HG02759 (cell line): ENCODE results near the gene EMC6.
A peak's percentile ranks its signal among the peaks of the same experiment; 100 is the strongest.
"Not testable (repeated sequence)": the region's sequence is repeated elsewhere in the genome, so short reads cannot be mapped to it uniquely, and the experiment has no call there.

Experiments used
- ATAC-seq: cut with Tn5 transposase; IDR thresholded peaks from one replicate; pipeline ENCODE4 v1.9.1; 2021; ENCODE audit warnings: mild to moderate bottlenecking, moderate library complexity; ENCODE audit not compliant: unreplicated experiment

Gene EMC6

GRCh38 chr17:3679531-3680126, 11.0 kb downstream of the EMC6 start:
- ATAC-seq = no peak

GRCh38 chr17:3681057-3681456, 12.4 kb downstream of the EMC6 start:
- ATAC-seq = no peak

DNA sequence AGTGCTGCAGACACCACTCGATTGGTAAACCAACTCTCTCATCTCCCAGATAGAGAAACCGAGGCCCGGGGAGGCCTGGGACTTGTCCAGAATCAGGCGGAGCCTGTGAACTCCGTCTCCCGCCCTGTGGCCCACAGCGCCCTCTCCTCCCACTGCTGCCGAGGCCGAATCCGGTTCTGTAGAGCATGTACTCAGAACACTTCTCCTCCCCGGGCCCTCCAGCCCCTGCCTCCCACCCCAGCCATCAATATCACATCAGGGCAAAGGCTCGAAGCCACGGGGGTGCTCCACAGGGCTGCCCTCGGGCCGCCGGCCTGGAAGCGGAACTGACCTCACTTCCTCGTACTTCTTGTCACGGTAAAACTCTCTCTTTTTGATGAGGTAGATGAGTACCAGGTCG, 13.0 kb downstream of the EMC6 start:
- ATAC-seq = no peak

GRCh38 chr17:3682033-3682432, 13.4 kb downstream of the EMC6 start:
- ATAC-seq = no peak

DNA sequence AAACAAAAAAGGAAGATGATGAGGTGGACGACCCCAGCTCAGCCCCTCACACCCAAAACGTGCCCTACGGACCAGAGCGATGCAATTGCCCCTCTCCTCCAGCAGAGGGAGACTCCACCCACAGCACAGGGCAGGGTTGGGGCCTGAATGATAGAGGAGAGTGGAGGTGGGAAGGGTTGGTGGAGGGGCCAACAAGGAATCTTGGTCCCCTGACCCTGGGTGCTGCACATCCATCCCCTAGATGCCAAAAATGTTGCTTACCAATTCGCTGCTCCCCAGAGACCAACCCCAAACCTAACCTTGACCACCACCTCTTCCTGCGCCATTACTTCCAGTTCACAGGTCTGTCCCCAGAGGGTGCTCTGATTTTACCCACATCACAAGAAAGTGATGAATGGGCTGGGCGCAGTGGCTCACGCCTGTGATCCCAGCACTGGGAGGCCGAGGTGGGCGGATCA, 14.5 kb downstream of the EMC6 start:
- no peak for ATAC-seq

DNA sequence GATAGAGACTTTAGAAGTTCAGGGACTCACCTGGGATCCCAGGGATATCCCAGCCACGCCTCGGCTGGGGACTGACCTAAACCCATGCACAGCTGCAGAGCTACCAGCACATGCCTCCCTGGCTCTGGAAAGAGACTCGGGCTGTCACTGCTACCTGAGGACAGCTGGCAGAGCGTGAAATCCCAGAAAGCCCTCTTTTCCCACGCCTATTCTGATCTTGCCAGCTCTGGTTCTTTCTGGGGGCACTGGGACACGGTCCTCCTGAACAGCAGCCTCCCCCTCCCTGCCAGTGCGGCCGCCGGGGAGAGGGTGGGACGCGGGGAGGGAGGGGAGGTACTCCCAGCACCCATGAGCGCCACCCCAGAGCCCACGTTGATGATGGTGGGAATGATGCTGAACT, 16.6 kb downstream of the EMC6 start:
- no peak for ATAC-seq

GRCh38 chr17:3688027-3688553, 19.5 kb downstream of the EMC6 start:
- no peak for ATAC-seq

- no peak for ATAC-seq
Observed at GRCh38 chr17:3688852-3689261, 20.2 kb downstream of the EMC6 start.

DNA sequence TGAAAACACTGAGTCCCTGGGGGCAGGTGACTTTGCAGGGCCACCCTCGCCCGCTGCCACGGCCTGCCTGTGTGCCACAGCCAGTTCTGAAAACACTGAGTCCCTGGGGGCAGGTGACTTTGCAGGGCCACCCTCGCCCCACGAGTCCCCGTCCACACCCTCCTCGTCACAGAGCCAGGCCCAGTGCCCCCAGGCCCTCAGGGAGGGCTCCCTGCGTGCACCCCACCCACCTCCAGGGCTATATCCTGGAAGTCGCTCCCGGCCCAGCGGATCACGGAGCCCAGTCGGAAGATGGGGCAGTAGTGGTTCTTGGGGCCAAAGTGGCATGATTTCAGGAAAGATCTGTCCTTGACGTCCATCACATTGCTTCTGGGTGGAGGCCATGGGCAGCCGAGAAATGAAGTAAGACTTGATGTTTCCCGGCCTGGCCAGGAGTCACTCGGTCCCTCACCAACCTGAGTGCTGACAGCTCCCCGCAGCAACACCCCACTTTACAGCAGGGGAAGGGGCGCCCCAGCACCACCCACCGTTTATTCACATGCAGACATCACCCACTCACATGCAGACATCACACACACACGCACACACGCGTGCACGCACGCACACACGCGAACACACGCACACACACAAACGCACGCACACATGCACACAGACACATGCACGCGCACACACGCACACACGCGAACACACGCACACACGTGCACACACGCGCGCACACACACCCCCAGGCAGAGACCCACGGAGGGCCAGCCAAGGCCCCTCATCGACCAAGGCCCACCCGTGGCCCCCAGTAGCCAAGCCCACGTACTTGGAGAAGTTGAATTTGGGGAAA, 20.9 kb downstream of the EMC6 start:
- ATAC-seq = no peak

DNA sequence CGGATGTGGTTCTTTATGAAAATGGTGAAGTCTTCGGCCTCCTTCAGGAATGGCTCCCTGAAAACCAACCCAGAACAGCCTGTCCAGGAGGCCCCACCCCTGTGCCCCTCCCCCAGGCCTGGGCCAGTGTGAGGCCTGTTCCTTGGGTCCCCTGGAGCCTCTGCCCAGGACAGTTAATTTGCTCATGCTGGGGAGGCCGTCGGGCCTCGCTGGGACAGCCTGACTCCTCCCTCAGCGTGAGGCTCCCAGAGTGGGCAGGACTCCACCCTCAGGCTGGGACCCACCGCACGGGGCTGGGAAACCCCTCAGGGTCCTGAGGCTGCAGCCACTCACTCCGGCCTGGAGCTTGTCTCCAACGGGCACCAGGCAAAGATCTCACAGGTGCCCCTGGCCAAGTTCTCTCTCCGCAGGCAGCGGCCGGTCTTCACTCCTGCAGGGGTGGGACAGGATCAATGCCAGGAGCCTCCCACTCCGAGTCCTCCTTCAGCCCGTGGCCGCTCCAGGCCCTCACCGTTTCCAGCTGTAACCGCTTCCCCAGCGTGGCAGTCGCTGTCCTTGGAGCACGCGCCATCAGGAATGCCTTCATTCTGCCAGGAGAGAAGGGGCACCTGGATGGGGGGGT, 21.6 kb downstream of the EMC6 start:
- no peak for ATAC-seq

DNA sequence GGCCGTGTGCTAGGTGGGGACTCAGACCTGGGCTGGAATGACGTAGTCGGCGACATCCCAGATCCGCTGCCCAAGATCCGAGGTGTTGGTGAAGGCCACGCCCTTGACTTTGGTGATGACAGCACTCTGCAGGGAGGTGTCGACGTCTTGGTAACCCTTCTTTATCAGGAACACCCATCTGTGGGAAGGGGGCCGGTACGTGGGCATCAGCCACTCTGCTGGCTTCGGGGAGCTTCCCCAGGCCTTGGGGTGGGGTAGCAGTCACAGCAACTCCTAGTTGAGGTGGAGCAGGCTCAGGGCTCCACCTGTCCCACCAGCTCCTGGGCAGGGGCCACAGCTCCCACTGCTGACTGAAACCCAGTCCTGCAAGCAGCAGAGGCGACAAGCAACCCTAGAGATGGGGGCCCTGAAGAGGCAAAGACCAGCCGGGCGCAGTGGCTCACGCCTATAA, 23.0 kb downstream of the EMC6 start:
- ATAC-seq = no peak

- no peak for ATAC-seq
Observed at GRCh38 chr17:3692346-3692745, 23.7 kb downstream of the EMC6 start.

DNA sequence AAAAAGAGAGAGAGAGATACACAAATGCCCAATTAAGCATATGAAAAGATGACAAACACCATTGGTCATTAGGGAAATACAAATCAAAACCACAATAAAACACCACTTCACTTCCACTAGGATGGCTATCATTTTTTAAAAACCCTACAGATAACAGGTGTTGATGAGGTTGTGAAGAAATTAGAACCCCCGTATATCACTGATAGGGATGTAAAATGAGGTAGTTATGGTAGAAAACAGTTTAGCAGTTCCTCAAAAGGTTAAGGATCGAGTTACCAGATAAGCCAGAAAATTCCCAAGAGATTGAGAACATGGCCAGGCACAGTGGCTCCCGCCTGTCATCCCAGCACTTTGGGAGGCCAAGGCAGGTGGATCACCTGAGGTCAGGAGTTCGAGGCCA, 24.5 kb downstream of the EMC6 start:
- no peak for ATAC-seq

DNA sequence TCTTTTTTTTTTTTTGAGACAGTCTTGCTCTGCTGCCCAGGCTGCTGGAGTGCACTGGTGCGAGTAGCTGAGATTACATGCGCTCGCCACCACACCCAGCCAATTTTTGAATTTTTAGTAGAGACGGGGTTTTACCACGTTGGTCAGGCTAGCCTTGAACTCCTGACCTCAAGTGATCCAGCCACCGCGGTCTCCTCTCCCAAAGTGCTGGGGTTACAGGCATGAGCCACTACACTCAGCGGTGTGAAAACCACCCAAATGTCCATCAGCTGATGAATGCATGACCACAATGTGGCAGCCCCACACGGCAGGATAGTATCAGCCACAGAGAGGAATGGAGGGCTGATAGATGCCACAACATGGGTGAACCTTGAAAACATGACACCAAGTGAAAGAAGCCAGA, 25.2 kb downstream of the EMC6 start:
- ATAC-seq = peak; percentile 62

DNA sequence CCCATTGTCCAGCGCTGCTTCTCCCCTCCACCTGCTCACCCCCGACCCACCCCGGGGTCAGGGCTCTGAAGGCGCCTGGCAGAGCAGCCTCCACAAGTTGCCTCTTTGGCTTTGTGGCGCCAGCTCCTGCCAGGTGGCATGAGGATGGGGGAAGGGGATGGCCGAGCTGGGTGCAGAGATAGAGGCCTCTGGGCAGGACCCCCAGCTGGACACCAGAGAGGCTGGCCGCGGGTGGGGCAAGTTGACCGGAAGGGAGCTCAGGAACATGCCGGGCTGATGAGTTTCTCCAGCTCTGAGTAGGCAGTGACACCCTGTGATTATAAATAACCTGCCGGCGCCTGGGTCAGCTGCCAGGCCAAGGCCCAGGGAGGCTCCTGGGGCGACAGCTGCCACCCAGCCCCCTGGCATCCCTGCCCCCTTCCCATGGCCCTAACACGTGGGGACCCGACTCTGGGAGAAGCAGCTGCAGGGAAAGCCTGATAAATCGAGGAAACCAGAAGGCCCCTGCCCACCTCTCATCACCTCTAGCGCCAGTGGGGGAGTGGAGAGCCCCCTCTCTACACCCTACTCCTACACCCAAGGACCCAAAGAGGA, 26.6 kb downstream of the EMC6 start:
- ATAC-seq = no peak

DNA sequence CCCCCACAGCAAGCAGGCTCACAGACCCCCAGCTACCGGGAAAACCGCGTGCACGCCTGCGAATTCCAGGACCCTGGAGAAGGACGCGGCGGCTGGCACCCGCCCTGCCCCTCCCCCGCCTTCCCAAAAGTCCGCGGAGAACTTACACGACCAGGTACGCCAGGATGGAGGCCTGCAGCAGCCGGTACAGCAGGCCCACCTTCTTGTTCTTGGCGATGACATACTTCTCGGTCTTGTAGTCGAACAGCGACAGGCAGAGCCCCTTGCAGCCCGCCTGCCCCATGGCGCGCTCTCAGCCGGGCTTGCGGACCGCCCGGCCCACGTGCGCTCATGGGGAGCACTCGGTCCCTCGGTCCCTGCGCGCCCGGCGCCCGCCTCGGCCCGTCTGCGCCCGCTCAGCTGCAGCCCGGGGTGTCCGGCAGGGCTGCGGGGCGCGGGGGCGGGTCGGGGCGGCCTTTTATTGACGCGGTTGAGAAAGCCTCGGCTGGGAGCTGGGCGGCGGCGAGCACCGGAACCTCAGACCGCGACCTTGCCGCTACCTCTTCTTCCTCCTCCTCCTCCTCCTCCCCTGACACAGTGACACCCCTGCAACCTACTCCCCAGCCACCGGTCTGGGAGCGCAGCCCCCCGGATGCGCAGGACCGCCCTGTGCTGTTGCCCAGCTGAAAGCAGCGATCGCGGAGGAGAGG, 27.3 kb downstream of the EMC6 start, which contains the start of gene P2RX5:
Gene P2RX5 (minus strand): TSS at position 433 of the 689 bp plus-strand sequence. CDS start 150 bp downstream, at position 283.
- ATAC-seq = peak; percentile 36

DNA sequence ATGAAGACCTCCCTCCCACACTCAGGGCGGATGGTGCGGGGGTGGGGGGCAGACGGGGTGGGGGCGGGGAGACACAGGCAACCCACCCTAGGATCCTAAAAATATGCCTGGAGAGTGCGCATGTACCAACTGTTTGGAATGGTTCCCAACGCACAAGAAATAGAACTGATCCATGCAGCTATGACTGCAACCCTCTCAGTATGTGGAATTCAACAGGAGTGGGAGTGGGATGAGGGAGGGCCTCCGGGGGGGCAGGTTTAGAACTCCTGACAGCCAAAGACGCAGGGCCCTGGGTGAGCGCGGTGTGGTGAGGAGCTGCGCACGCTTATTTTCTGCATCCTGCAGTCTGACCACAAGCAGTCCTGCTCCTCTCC, 28.5 kb downstream of the EMC6 start:
- ATAC-seq = no peak

GRCh38 chr17:3698139-3698538, 29.5 kb downstream of the EMC6 start:
- ATAC-seq = no peak

DNA sequence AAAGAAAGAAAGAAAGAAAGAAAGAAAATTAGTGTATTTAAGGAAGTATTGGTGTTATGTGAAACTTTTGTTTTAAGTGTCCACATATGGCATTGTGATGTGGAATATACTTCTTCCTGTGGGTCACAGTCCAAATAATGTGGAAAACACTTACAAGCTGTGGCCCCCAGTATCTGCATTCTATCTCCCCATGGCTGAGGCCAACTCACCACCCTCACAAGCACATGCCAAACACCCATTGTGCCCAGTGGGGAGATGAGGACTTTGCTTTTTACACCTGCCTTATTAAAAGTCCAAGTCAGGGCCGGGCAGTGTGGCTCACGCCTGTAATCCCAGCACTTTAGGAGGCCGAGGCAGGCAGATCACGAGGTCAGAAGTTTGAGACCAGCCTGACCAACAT, 31.3 kb downstream of the EMC6 start:
- no peak for ATAC-seq

GRCh38 chr17:3702041-3702539, 33.5 kb downstream of the EMC6 start:
- ATAC-seq = not testable (repeated sequence)
